HEK293 (cell line): ENCODE measurements around the gene MTUS2.

ENCODE experiments used
- CTCF ChIA-PET: fragments of 350-600 bp; formaldehyde crosslinking; extraction: SDS; loops from one replicate; lab custom pipeline; 2021; ENCODE audit warnings: antibody characterized with exemption; lab: Yijun Ruan, JAX
- POLR2A ChIA-PET: fragments of 300-600 bp; formaldehyde crosslinking; extraction: SDS; loops from one replicate; lab custom pipeline; 2020; ENCODE audit warnings: antibody characterized with exemption, inconsistent platforms; lab: Yijun Ruan, JAX
- H3K27ac ChIP-seq: fragments of 200-500 bp; sonication (Bioruptor generic); 2 replicates; pipeline ENCODE4 v1.5.1; 2014; ENCODE audit warnings: low read depth, low read length, control low read depth, inconsistent platforms; ENCODE audit errors: extremely low read depth
- H3K36me3 ChIP-seq, 2 experiments: fragments of 200-500 bp in 1 of 2; sonication (Bioruptor generic) in 1 of 2; 1 replicate in 1 of 2; 2 replicates in 1 of 2; pipeline ENCODE4 v1.5.1; 2014 to 2017; ENCODE audit warnings: inconsistent platforms in 2 of 2, low read length in 2 of 2; ENCODE audit not compliant: control insufficient read depth in 2 of 2, insufficient read depth in 1 of 2
- H3K4me1 ChIP-seq: fragments of 200-500 bp; sonication (Bioruptor generic); 2 replicates; pipeline ENCODE4 v1.5.1; 2014; ENCODE audit warnings: mild to moderate bottlenecking, low read length, inconsistent platforms; ENCODE audit not compliant: control insufficient read depth, insufficient read depth
- H3K4me3 ChIP-seq: 2 replicates; pipeline ENCODE4 v1.5.1; 2011; ENCODE audit warnings: low read depth, mild to moderate bottlenecking, control low read depth, low read length, moderate library complexity
- H3K9me3 ChIP-seq: fragments of 200-500 bp; sonication (Bioruptor generic); 2 replicates; pipeline ENCODE4 v1.5.1; 2014; ENCODE audit warnings: low read depth, low read length, inconsistent platforms; ENCODE audit not compliant: control insufficient read depth, insufficient read depth
- FEZF1 ChIP-seq: fragments of 450-650 bp; formaldehyde crosslinking; IDR thresholded peaks from 2 replicates; pipeline ENCODE4 v1.5.1; 2016; ENCODE audit warnings: missing biosample characterization, missing genetic modification characterization
- HOXA7 ChIP-seq: sonication (generic); formaldehyde crosslinking; IDR thresholded peaks from 2 replicates; pipeline ENCODE4 v1.8.1; 2022; ENCODE audit warnings: missing genetic modification reagents, borderline replicate concordance
- PRDM1 ChIP-seq: fragments of 450-650 bp; formaldehyde crosslinking; IDR thresholded peaks from 2 replicates; pipeline ENCODE4; 2016; ENCODE audit warnings: missing biosample characterization, missing genetic modification characterization
- SALL2 ChIP-seq: fragments of 450-650 bp; formaldehyde crosslinking; IDR thresholded peaks from 2 replicates; pipeline ENCODE4 v1.5.0; 2017; ENCODE audit warnings: missing biosample characterization, mild to moderate bottlenecking, missing genetic modification characterization, borderline replicate concordance
- TCF7L2 ChIP-seq: IDR thresholded peaks from 2 replicates; pipeline ENCODE4 v1.6.1; 2011; ENCODE audit warnings: low read depth, mild to moderate bottlenecking, inconsistent platforms, low read length, moderate library complexity, borderline replicate concordance
- WT1 ChIP-seq: fragments of 450-650 bp; formaldehyde crosslinking; IDR thresholded peaks from 2 replicates; pipeline ENCODE4 v1.5.1; 2016; ENCODE audit warnings: missing biosample characterization, missing genetic modification characterization
- ZBTB11 ChIP-seq: fragments of 450-650 bp; formaldehyde crosslinking; conservative IDR thresholded peaks from 2 replicates; pipeline ENCODE4 v1.5.1; 2016; ENCODE audit warnings: low read depth, missing biosample characterization, missing genetic modification characterization
- ZBTB17 ChIP-seq: fragments of 450-650 bp; formaldehyde crosslinking; IDR thresholded peaks from 2 replicates; pipeline ENCODE4 v1.5.1; 2016; ENCODE audit warnings: missing biosample characterization, missing genetic modification characterization
- ZBTB26 ChIP-seq: fragments of 450-650 bp; formaldehyde crosslinking; optimal IDR thresholded peaks from 2 replicates; pipeline ENCODE3; 2016; ENCODE audit warnings: missing biosample characterization, mild to moderate bottlenecking, missing genetic modification characterization
- ZBTB48 ChIP-seq: fragments of 450-650 bp; formaldehyde crosslinking; IDR thresholded peaks from 2 replicates; pipeline ENCODE4 v1.5.1; 2016; ENCODE audit warnings: missing biosample characterization, missing genetic modification characterization
- ZFHX2 ChIP-seq: fragments of 450-650 bp; formaldehyde crosslinking; conservative IDR thresholded peaks from 2 replicates; pipeline ENCODE4 v1.5.1; 2016; ENCODE audit warnings: missing biosample characterization, missing genetic modification characterization
- ZNF155 ChIP-seq: fragments of 450-650 bp; formaldehyde crosslinking; IDR thresholded peaks from 2 replicates; pipeline ENCODE4 v1.5.1; 2016; ENCODE audit warnings: missing biosample characterization, missing genetic modification characterization
- ZNF169 ChIP-seq: fragments of 450-650 bp; formaldehyde crosslinking; IDR thresholded peaks from 2 replicates; pipeline ENCODE4 v1.5.1; 2016; ENCODE audit warnings: missing biosample characterization, missing genetic modification characterization
- ZNF184 ChIP-seq: fragments of 450-650 bp; IDR thresholded peaks from 2 replicates; pipeline ENCODE4 v1.5.1; 2018; ENCODE audit warnings: missing biosample characterization, mild to moderate bottlenecking, missing genetic modification characterization
- ZNF19 ChIP-seq: fragments of 450-650 bp; formaldehyde crosslinking; IDR thresholded peaks from 2 replicates; pipeline ENCODE4; 2016; ENCODE audit warnings: missing biosample characterization, missing genetic modification characterization, low read depth
- ZNF2 ChIP-seq: fragments of 450-650 bp; formaldehyde crosslinking; IDR thresholded peaks from 2 replicates; pipeline ENCODE4 v1.5.1; 2016; ENCODE audit warnings: missing biosample characterization, missing genetic modification characterization
- ZNF23 ChIP-seq: fragments of 450-650 bp; formaldehyde crosslinking; IDR thresholded peaks from 2 replicates; pipeline ENCODE4 v1.5.1; 2016; ENCODE audit warnings: missing biosample characterization, missing genetic modification characterization, borderline replicate concordance
- ZNF26 ChIP-seq: fragments of 450-650 bp; formaldehyde crosslinking; IDR thresholded peaks from 2 replicates; pipeline ENCODE4 v1.5.1; 2016; ENCODE audit warnings: missing biosample characterization, missing genetic modification characterization
- ZNF335 ChIP-seq: fragments of 450-650 bp; formaldehyde crosslinking; conservative IDR thresholded peaks from 2 replicates; pipeline ENCODE4 v1.5.1; 2016; ENCODE audit warnings: missing biosample characterization, missing genetic modification characterization
- ZNF404 ChIP-seq: fragments of 450-650 bp; formaldehyde crosslinking; IDR thresholded peaks from 2 replicates; pipeline ENCODE4 v1.5.1; 2017; ENCODE audit warnings: missing biosample characterization, missing genetic modification characterization
- ZNF426 ChIP-seq: fragments of 450-650 bp; formaldehyde crosslinking; IDR thresholded peaks from 2 replicates; pipeline ENCODE4 v1.5.1; 2017; ENCODE audit warnings: missing biosample characterization, missing genetic modification characterization, mild to moderate bottlenecking, inconsistent platforms, moderate library complexity
- ZNF433 ChIP-seq: fragments of 450-650 bp; formaldehyde crosslinking; IDR thresholded peaks from 2 replicates; pipeline ENCODE4 v1.5.1; 2016; ENCODE audit warnings: missing biosample characterization, missing genetic modification characterization, low read depth
- ZNF521 ChIP-seq: fragments of 450-650 bp; formaldehyde crosslinking; IDR thresholded peaks from 2 replicates; pipeline ENCODE4 v1.5.1; 2017; ENCODE audit warnings: missing biosample characterization, mild to moderate bottlenecking, missing genetic modification characterization
- ZNF670 ChIP-seq: fragments of 450-650 bp; formaldehyde crosslinking; IDR thresholded peaks from 2 replicates; pipeline ENCODE4 v1.5.1; 2016; ENCODE audit warnings: missing biosample characterization, missing genetic modification characterization, low read depth
- ZNF747 ChIP-seq: fragments of 450-650 bp; formaldehyde crosslinking; IDR thresholded peaks from 2 replicates; pipeline ENCODE4 v1.5.1; 2016; ENCODE audit warnings: missing biosample characterization, missing genetic modification characterization
- ZSCAN16 ChIP-seq: fragments of 450-650 bp; formaldehyde crosslinking; IDR thresholded peaks from 2 replicates; pipeline ENCODE4 v1.5.1; 2016; ENCODE audit warnings: missing biosample characterization, missing genetic modification characterization

MTUS2 gene

GRCh38 chr13:29294821-29295220 lies 474.7 kb downstream of the MTUS2 start:
- H3K9me3 ChIP-seq, result no peaks in the 10 kb centered on the region
- TF ChIP-seq ZNF670 (tag by site-specific recombination) (no peak), SALL2 (tag by site-specific recombination) (no peak), ZNF184 (tag by site-specific recombination) (no peak), ZNF155 (tag by site-specific recombination) (no peak), ZNF169 (no peak), ZNF747 (no peak), ZBTB11 (no peak), ZNF433 (tag by site-specific recombination) (no peak), ZBTB26 (tag by site-specific recombination) (no peak), WT1 (tag by site-specific recombination) (no peak), ZNF426 (tag by site-specific recombination) (no peak), ZSCAN16 (no peak), ZBTB17 (tag by site-specific recombination) (no peak), PRDM1 (tag by site-specific recombination) (no peak), ZNF2 (tag by site-specific recombination) (no peak)
- no peaks in the 10 kb centered on the region for H3K36me3 ChIP-seq
- no peak overlapping the region for H3K4me3 ChIP-seq
- ChIA-PET POLR2A (no interaction called here), CTCF (no interaction called here)
- no peak overlapping the region for H3K27ac ChIP-seq
- H3K4me1 ChIP-seq, result no peaks in the 10 kb centered on the region

GRCh38 chr13:29301027-29301426 lies 480.9 kb downstream of the MTUS2 start:
- CTCF ChIA-PET, result no interaction called here
- no peaks in the 10 kb centered on the region for H3K36me3 ChIP-seq
- POLR2A ChIA-PET, result no interaction called here

More at GRCh38 chr13:29301027-29301426, 480.9 kb downstream of the MTUS2 start:
- Histone ChIP-seq H3K4me3 (no peak overlapping the region), H3K9me3 (no peaks in the 10 kb centered on the region), H3K4me1 (no peaks in the 10 kb centered on the region), H3K27ac (no peak overlapping the region)
- TF ChIP-seq ZNF23, result no peak
- no peak for TF ChIP-seq ZNF26
- no peak for TF ChIP-seq ZSCAN16
- no peak for TF ChIP-seq ZFHX2 (tag by site-specific recombination)
- TF ChIP-seq ZNF521 (tag by site-specific recombination), result no peak
- TF ChIP-seq HOXA7 (CRISPR knock-in tag), result no peak
- TF ChIP-seq TCF7L2, result no peak
- TF ChIP-seq ZNF19 (tag by site-specific recombination), result no peak
- TF ChIP-seq ZNF404, result no peak
- TF ChIP-seq FEZF1, result no peak
- TF ChIP-seq ZNF335 (tag by site-specific recombination), result no peak
- TF ChIP-seq ZBTB48 (tag by site-specific recombination), result no peak
